H9 (cell line): ENCODE data around the gene RPL29. TPM values are rescaled to one million over a fixed set of nuclear protein-coding genes. Genes with fewer than 3 reads are reported as not detected.
A peak's percentile ranks its signal among the peaks of the same experiment; 100 is the strongest.

Source experiments
- DNase-seq: peaks from one replicate; pipeline ENCODE4 v3.0.0-alpha.2; 2017
- H2AFZ ChIP-seq: one replicate; pipeline ENCODE4 v1.6.1; 2013; ENCODE audit warnings: mild to moderate bottlenecking, low read length, control low read depth, moderate library complexity
- H2AK5ac ChIP-seq: 2 replicates; pipeline ENCODE4 v1.6.1; 2013; ENCODE audit warnings: low read length, control low read depth, mixed read lengths; ENCODE audit not compliant: insufficient read length
- H2BK120ac ChIP-seq: one replicate; pipeline ENCODE4 v1.6.1; 2013; ENCODE audit warnings: low read depth, mild to moderate bottlenecking, low read length, control low read depth, inconsistent platforms; ENCODE audit not compliant: poor library complexity, severe bottlenecking
- H2BK12ac ChIP-seq: 2 replicates; pipeline ENCODE4 v1.6.1; 2013; ENCODE audit warnings: low read length, control low read depth, mixed read lengths, low read depth; ENCODE audit not compliant: insufficient read length
- H2BK15ac ChIP-seq: 2 replicates; pipeline ENCODE4 v1.6.1; 2013; ENCODE audit warnings: low read depth, low read length, control low read depth
- H2BK20ac ChIP-seq: one replicate; pipeline ENCODE4 v1.6.1; 2013; ENCODE audit warnings: low read depth, mild to moderate bottlenecking, low read length, control low read depth, inconsistent platforms; ENCODE audit not compliant: poor library complexity, severe bottlenecking
- H2BK5ac ChIP-seq: 2 replicates; pipeline ENCODE4 v1.6.1; 2013; ENCODE audit warnings: low read length, control low read depth, mixed read lengths; ENCODE audit not compliant: insufficient read length
- H3K14ac ChIP-seq: 2 replicates; pipeline ENCODE4 v1.6.1; 2013; ENCODE audit warnings: low read length, control low read depth; ENCODE audit not compliant: insufficient read depth
- H3K18ac ChIP-seq: 2 replicates; pipeline ENCODE4 v1.6.1; 2013; ENCODE audit warnings: low read depth, mild to moderate bottlenecking, mixed read lengths, low read length, control low read depth; ENCODE audit not compliant: insufficient read length
- H3K23ac ChIP-seq: 2 replicates; pipeline ENCODE4 v1.6.1; 2013; ENCODE audit warnings: low read length, control low read depth, mixed read lengths, low read depth; ENCODE audit not compliant: insufficient read length
- H3K23me2 ChIP-seq: 2 replicates; pipeline ENCODE4 v1.6.1; 2013; ENCODE audit warnings: low read depth, mild to moderate bottlenecking, mixed read lengths, low read length, control low read depth; ENCODE audit not compliant: insufficient read length, poor library complexity, severe bottlenecking
- H3K27ac ChIP-seq: 2 replicates; pipeline ENCODE4 v1.5.1; 2013; ENCODE audit warnings: low read length, control low read depth, mixed read lengths, low read depth; ENCODE audit not compliant: insufficient read length
- H3K27me3 ChIP-seq: 2 replicates; pipeline ENCODE4 v1.6.1; 2013; ENCODE audit warnings: low read length, control low read depth, inconsistent platforms; ENCODE audit not compliant: insufficient read depth
- H3K4ac ChIP-seq: 2 replicates; pipeline ENCODE4 v1.6.1; 2013; ENCODE audit warnings: low read depth, mild to moderate bottlenecking, control low read depth, inconsistent platforms, low read length, moderate library complexity
- H3K4me1 ChIP-seq: 2 replicates; pipeline ENCODE4 v1.6.1; 2013; ENCODE audit warnings: low read length, control low read depth, inconsistent platforms; ENCODE audit not compliant: insufficient read depth
- H3K4me2 ChIP-seq: 2 replicates; pipeline ENCODE4 v1.6.1; 2013; ENCODE audit warnings: low read length, control low read depth, mixed read lengths; ENCODE audit not compliant: insufficient read length, insufficient read depth
- H3K56ac ChIP-seq: 2 replicates; pipeline ENCODE4 v1.6.1; 2013; ENCODE audit warnings: low read depth, mild to moderate bottlenecking, mixed read lengths, low read length, control low read depth; ENCODE audit not compliant: insufficient read length
- H3K79me1 ChIP-seq: 2 replicates; pipeline ENCODE4 v1.6.1; 2013; ENCODE audit warnings: low read depth, mild to moderate bottlenecking, moderate library complexity, low read length, control low read depth, inconsistent platforms; ENCODE audit not compliant: insufficient read depth, poor library complexity, severe bottlenecking
- H3K79me2 ChIP-seq: 2 replicates; pipeline ENCODE4 v1.6.1; 2013; ENCODE audit warnings: low read length, control low read depth, inconsistent platforms; ENCODE audit not compliant: insufficient read depth
- H3K9ac ChIP-seq: 2 replicates; pipeline ENCODE4 v1.6.1; 2013; ENCODE audit warnings: low read length, control low read depth, mixed read lengths; ENCODE audit not compliant: insufficient read length; ENCODE audit errors: extremely low read depth
- H3K9me3 ChIP-seq: one replicate; pipeline ENCODE4 v1.6.1; 2013; ENCODE audit warnings: low read depth, low read length, inconsistent platforms; ENCODE audit not compliant: control insufficient read depth
- H3T11ph ChIP-seq: one replicate; pipeline ENCODE4 v1.6.1; 2013; ENCODE audit warnings: mild to moderate bottlenecking, low read length, control low read depth, inconsistent platforms
- H4K20me1 ChIP-seq: one replicate; pipeline ENCODE4 v1.6.1; 2013; ENCODE audit not compliant: control insufficient read depth, insufficient read length, insufficient read depth
- H4K5ac ChIP-seq: 2 replicates; pipeline ENCODE4 v1.6.1; 2013; ENCODE audit warnings: low read depth, mild to moderate bottlenecking, mixed read lengths, low read length, control low read depth; ENCODE audit not compliant: insufficient read length
- H4K8ac ChIP-seq: replicated peaks from 2 replicates; pipeline ENCODE4 v1.6.1; 2013; ENCODE audit warnings: low read length, control low read depth, mixed read lengths, low read depth; ENCODE audit not compliant: insufficient read length
- H4K91ac ChIP-seq: 2 replicates; pipeline ENCODE4 v1.6.1; 2013; ENCODE audit warnings: low read depth, mild to moderate bottlenecking, moderate library complexity, mixed read lengths, low read length, control low read depth; ENCODE audit not compliant: insufficient read length
- H3K27ac Mint-ChIP-seq, 3 experiments: 2 replicates in 2 of 3; 3 replicates in 1 of 3; pipeline ENCODE4 v1.8.0; 2020 to 2021; ENCODE audit warnings: mixed read lengths in 3 of 3, mild to moderate bottlenecking in 1 of 3, moderate library complexity in 1 of 3
- H3K27me3 Mint-ChIP-seq: 2 replicates; pipeline ENCODE4 v1.8.0; 2021; ENCODE audit warnings: low read depth, mild to moderate bottlenecking, moderate library complexity, mixed read lengths
- H3K36me3 Mint-ChIP-seq, 3 experiments: 2 replicates in 2 of 3; 3 replicates in 1 of 3; pipeline ENCODE4 v1.8.0; 2020 to 2021; ENCODE audit warnings: low read depth in 3 of 3, mixed read lengths in 3 of 3; ENCODE audit not compliant: insufficient read depth in 1 of 3
- H3K4me1 Mint-ChIP-seq, 2 experiments: 2 replicates each; pipeline ENCODE4 v1.8.0; 2020; ENCODE audit warnings: mixed read lengths in 2 of 2
- H3K4me3 Mint-ChIP-seq, 2 experiments: 2 replicates in 1 of 2; 3 replicates in 1 of 2; pipeline ENCODE4 v1.8.0; 2020 to 2021; ENCODE audit warnings: mild to moderate bottlenecking in 2 of 2, mixed read lengths in 2 of 2, moderate library complexity in 1 of 2
- H3K9me3 Mint-ChIP-seq, 2 experiments: 2 replicates in 1 of 2; 3 replicates in 1 of 2; pipeline ENCODE4 v1.8.0; 2020; ENCODE audit warnings: mild to moderate bottlenecking in 2 of 2, mixed read lengths in 2 of 2, moderate library complexity in 1 of 2
- WGBS: extraction: QIAGEN DNeasy Blood & Tissue Kit; methylation state at CpG from one replicate; pipeline ENCODE4 v1.1.7; 2013; ENCODE audit warnings: missing lambda C conversion rate, low lambda C conversion rate, mixed read lengths; ENCODE audit not compliant: insufficient read length; ENCODE audit errors: extremely low coverage; 5-methylcytosine and 5-hydroxymethylcytosine counted together
- total RNA-seq: library from RNA; stranded (reverse); gene quantifications from 2 replicates; pipeline ENCODE4 v1.2.1, GENCODE V29; 2021
- TF ChIP-seq, protein P1 (sequence below): fragments of 200-600 bp; sonication (generic); conservative IDR thresholded peaks from 3 replicates; pipeline ENCODE4 v1.8.0; 2021; ENCODE audit warnings: antibody characterized with exemption, mild to moderate bottlenecking

Gene RPL29
- total RNA-seq, 1 experiment from 2014 or later = 1,592 TPM

DNA sequence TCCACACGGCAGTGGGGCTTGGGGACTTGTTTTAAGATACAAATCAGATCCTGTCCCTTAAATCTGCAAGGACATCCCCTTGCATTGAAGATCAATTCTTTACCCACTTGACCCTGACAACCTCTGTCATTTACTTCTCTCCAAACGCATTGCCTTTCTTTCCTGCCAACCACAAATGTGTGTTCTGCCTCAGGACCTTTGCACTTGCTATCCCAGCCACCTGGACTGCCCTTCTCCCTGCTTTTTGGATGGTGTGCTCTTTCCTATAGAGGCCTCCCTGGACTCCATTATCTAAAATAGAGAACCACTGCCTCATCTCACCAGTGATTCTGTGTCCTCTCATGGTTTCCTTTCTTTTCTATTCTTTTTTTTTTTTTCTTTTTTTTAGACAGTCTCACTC lies 1.5 kb upstream of the RPL29 start:
- Histone ChIP-seq H2BK15ac (no peak overlapping the region), H3K4me2 (no peak overlapping the region), H2BK5ac (no peak overlapping the region), H2BK120ac (no peak overlapping the region), H3K23ac (no peak overlapping the region), H2BK20ac (no peak overlapping the region), H3T11ph (no peak overlapping the region), H3K4ac (no peak overlapping the region), H3K4me1 (peaks cover 7% of the 10 kb centered on the region), H4K20me1 (peaks cover 2% of the 10 kb centered on the region), H3K9ac (no peak overlapping the region), H4K8ac (no peak overlapping the region), H3K23me2 (peaks cover 11% of the 10 kb centered on the region), H3K14ac (no peak overlapping the region), H3K9me3 (no peaks in the 10 kb centered on the region), H3K27ac (no peak overlapping the region), H2AFZ (no peak overlapping the region), H3K79me1 (peaks cover 7% of the 10 kb centered on the region), H4K5ac (no peak overlapping the region), H2AK5ac (no peak overlapping the region), H3K79me2 (peaks cover 10% of the 10 kb centered on the region; the same call in 1 of the 2 replicates), H4K91ac (no peak overlapping the region), H2BK12ac (no peak overlapping the region), H3K27me3 (no peaks in the 10 kb centered on the region), H3K56ac (no peak overlapping the region), H3K18ac (no peak overlapping the region)
- WGBS = no CpG with 5 or more reads among the region's 2 CpGs
- Mint-ChIP-seq H3K4me1 (peaks cover 23 to 34% of the 10 kb centered on the region in 2 experiments), H3K27me3 (peaks cover 3% of the 10 kb centered on the region), H3K9me3 (no peaks in the 10 kb centered on the region; a peak in 1 of 5 replicates), H3K4me3 (0 out of 5 replicates have a peak overlapping the region, but pooled peaks of 1 of the 2 experiments have one; percentile 6), H3K36me3 (peaks cover 35 to 37% (median 36%) of the 10 kb centered on the region in 3 experiments), H3K27ac (no peak overlapping the region)
- DNase-seq = no peak
- TF ChIP-seq, protein P1, sequence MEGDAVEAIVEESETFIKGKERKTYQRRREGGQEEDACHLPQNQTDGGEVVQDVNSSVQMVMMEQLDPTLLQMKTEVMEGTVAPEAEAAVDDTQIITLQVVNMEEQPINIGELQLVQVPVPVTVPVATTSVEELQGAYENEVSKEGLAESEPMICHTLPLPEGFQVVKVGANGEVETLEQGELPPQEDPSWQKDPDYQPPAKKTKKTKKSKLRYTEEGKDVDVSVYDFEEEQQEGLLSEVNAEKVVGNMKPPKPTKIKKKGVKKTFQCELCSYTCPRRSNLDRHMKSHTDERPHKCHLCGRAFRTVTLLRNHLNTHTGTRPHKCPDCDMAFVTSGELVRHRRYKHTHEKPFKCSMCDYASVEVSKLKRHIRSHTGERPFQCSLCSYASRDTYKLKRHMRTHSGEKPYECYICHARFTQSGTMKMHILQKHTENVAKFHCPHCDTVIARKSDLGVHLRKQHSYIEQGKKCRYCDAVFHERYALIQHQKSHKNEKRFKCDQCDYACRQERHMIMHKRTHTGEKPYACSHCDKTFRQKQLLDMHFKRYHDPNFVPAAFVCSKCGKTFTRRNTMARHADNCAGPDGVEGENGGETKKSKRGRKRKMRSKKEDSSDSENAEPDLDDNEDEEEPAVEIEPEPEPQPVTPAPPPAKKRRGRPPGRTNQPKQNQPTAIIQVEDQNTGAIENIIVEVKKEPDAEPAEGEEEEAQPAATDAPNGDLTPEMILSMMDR = no peak
